Measurements from ENCODE around the gene FXYD6.

The FXYD6 gene

DNA sequence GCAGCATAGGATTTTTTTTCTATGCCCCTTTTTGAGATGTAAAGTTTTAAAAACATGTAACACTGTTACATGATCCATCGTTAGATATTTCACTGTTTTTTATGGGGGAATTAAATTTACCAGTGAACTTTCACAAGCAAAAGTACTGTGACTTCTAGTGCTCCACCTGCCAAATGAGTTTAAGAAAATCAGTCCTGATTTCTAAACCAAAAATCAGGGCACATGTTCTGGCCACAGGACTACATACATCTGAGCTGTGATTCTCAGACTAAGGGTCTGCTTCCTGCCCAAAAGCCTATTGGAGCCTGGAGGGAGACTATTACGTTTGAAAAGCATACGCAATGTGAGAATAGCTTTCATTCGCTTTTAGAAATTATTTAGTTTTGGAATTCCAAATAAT is 30.3 kb upstream of the FXYD6 start:
- Mint-ChIP-seq H3K36me3 (ENCODE audit: low read depth) (no peaks in the 10 kb centered on the region), H3K27me3 (ENCODE audit: low read depth) (no peaks in the 10 kb centered on the region), H3K9me3 (no peaks in the 10 kb centered on the region), H3K4me3 (no peak overlapping the region), H3K4me1 (ENCODE audit: low read depth) (peaks cover 25% of the 10 kb centered on the region), H3K27ac (no peak overlapping the region)
- no peak for DNase-seq (ENCODE audit: low spot score)

DNA sequence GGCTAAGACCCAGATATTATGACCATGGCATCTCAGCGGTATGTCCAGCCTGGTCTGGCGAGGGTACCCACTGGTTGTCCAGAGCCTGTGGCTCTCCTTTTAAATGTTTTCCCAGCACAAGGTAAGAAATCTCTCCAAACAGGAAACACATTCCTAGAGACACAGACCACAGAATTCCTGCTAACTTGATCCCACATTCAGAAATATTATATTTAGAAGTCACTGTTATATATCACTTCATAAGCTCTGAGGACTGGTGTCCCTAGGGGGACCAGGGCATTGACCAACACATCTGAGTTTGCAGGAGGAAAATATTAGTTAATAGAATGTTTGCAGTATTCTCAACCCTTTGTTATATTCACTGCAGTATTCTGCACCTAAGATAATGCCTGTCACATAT is 29.7 kb upstream of the FXYD6 start:
- H3K4me3 Mint-ChIP-seq, result no peak overlapping the region
- peaks cover 25% of the 10 kb centered on the region for H3K4me1 Mint-ChIP-seq (ENCODE audit: low read depth)
- no peaks in the 10 kb centered on the region for H3K9me3 Mint-ChIP-seq
- no peaks in the 10 kb centered on the region for H3K36me3 Mint-ChIP-seq (ENCODE audit: low read depth)
- no peak overlapping the region for H3K27ac Mint-ChIP-seq
- no peak for DNase-seq (ENCODE audit: low spot score)
- no peaks in the 10 kb centered on the region for H3K27me3 Mint-ChIP-seq (ENCODE audit: low read depth)

DNA sequence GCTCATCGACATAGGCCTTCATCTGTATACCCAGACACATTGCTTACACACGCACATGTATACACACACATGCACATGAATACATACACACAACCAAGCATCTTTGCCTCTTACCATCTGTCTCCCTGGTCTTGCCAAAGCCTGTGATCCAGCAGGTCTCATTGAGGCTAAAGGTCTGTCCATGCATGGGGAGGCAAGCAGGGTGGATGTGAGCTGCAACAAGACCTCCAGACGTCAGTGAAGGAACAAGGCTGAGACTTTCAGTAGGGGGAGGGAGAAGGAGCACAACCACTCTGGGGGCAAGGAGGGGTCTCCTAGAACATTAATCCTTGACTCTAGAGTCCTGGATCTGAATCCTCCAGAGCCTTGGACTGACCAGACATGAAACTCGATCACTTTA is 29.1 kb upstream of the FXYD6 start:
- peaks cover 25% of the 10 kb centered on the region for H3K4me1 Mint-ChIP-seq (ENCODE audit: low read depth)
- DNase-seq (ENCODE audit: low spot score), result no peak
- H3K36me3 Mint-ChIP-seq (ENCODE audit: low read depth), result no peaks in the 10 kb centered on the region
- peak overlapping the region; percentile 3 for H3K27ac Mint-ChIP-seq
- no peaks in the 10 kb centered on the region for H3K9me3 Mint-ChIP-seq
- H3K4me3 Mint-ChIP-seq, result no peak overlapping the region
- no peaks in the 10 kb centered on the region for H3K27me3 Mint-ChIP-seq (ENCODE audit: low read depth)

DNA sequence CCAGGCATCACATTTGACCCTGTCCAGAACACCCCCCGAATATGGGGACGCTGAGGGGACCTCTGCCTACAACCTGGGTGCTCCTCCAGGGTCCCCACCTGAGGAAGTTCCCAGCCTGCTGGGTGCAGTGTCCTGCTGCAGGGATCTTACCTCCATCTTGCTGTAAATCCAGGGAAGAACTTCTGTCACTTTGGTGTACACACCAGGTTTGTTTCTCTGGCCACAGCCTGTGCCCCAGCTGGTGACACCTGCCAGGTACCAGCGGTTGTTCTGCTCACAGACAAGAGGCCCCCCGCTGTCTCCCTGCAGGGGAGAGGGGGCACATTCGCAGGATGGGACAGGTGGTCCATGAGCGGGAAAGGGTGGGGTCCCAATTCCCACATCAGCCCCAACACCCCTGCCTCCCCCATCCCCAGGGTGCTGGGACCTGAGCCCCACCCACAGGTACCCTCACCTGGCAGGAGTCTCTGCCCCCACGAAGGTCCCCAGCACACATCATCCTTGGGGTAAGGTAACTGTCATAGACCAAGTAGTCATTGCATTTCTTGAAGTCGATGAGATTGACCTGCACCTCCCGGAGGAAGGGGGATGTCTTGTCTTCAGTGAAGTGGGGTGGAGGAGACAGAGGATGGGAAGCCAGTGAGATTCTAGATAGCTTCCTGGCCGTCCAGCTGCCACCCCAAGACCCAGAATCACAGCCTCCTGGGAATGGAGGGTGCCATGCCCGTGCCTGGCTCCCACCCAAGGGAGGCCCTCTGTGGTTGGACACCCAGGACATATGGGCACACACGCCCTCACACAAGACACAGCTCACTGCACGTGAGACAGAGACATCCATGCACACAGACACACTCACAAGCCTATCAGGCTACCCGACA is 27.3 kb upstream of the FXYD6 start:
- peaks cover 25% of the 10 kb centered on the region for H3K4me1 Mint-ChIP-seq (ENCODE audit: low read depth)
- H3K36me3 Mint-ChIP-seq (ENCODE audit: low read depth), result no peaks in the 10 kb centered on the region
- DNase-seq (ENCODE audit: low spot score), result no peak
- no peaks in the 10 kb centered on the region for H3K9me3 Mint-ChIP-seq
- H3K27ac Mint-ChIP-seq, result no peak overlapping the region
- no peak overlapping the region for H3K4me3 Mint-ChIP-seq
- H3K27me3 Mint-ChIP-seq (ENCODE audit: low read depth), result no peaks in the 10 kb centered on the region

DNA sequence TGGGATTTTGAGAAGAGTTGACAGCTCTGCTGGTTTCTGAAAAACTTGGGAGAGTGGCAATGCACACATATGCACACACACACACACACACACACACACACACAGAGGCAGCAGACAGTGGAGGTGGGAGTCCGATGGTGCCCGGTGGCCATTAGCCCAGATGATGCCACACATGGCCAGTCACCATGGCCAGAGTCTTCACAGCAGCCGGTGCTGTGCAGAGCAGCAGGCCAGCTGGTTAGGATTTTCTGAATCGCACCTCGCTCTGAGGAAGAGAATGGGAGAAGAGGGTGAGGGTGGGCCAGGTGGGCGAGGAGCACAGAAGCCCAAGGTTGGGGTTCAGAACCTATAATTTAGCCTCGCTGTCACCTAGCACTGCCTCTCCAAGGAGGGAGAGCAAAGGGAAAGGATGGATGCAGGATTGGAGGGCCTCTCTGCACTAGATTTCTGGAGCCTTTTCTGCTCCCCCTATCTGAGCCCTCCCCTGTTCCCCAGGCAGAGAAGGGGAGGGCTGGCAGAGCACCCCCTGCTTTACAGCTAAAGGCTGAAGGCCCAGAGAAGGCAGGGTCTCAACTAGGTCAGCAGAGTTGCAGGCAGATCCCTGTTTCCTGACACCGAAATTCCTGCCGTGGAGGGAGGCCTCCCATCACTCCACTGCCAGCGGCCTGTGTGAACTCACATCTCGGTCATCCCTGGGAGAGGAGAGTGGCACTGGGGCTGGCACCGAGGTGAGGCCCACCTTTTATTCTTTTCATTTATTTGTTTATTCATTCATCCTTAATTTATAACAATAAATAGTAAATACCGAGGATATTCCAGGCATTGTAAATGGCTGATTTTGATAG is 25.8 kb upstream of the FXYD6 start:
- Mint-ChIP-seq H3K4me3 (no peak overlapping the region), H3K27me3 (ENCODE audit: low read depth) (no peaks in the 10 kb centered on the region), H3K4me1 (ENCODE audit: low read depth) (peaks cover 10% of the 10 kb centered on the region), H3K36me3 (ENCODE audit: low read depth) (no peaks in the 10 kb centered on the region), H3K27ac (no peak overlapping the region), H3K9me3 (no peaks in the 10 kb centered on the region)
- DNase-seq (ENCODE audit: low spot score), result no peak

DNA sequence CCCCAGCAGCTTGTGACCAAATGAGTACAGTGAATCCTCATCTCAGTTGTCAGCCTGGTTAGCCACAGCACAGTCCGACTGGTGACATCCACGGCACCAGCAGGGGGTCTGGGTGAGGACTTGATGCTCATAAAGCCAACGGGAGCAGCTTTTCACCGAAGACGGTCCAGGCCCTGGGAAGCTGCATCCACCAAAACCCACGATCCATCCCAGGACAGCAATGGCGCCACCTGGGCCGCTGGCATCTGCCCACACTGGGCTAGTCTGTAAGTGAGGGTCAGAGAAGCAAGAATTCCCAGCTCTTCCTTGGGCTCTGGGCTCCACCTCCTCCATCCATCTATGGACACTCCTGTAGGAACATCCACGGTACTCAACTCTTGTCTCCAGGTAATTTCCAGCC is 25.1 kb upstream of the FXYD6 start:
- Mint-ChIP-seq H3K27ac (no peak overlapping the region), H3K4me3 (no peak overlapping the region), H3K27me3 (ENCODE audit: low read depth) (peaks cover 4% of the 10 kb centered on the region), H3K9me3 (no peaks in the 10 kb centered on the region), H3K4me1 (ENCODE audit: low read depth) (peaks cover 8% of the 10 kb centered on the region), H3K36me3 (ENCODE audit: low read depth) (no peaks in the 10 kb centered on the region)
- DNase-seq (ENCODE audit: low spot score), result no peak

- Mint-ChIP-seq H3K4me1 (ENCODE audit: low read depth) (peaks cover 8% of the 10 kb centered on the region), H3K36me3 (ENCODE audit: low read depth) (no peaks in the 10 kb centered on the region), H3K27me3 (ENCODE audit: low read depth) (peaks cover 9% of the 10 kb centered on the region), H3K9me3 (no peaks in the 10 kb centered on the region), H3K4me3 (no peak overlapping the region), H3K27ac (no peak overlapping the region)
- DNase-seq (ENCODE audit: low spot score), result no peak
These were observed 24.4 kb upstream of the FXYD6 start for GRCh38 chr11:117900720-117901440.

DNA sequence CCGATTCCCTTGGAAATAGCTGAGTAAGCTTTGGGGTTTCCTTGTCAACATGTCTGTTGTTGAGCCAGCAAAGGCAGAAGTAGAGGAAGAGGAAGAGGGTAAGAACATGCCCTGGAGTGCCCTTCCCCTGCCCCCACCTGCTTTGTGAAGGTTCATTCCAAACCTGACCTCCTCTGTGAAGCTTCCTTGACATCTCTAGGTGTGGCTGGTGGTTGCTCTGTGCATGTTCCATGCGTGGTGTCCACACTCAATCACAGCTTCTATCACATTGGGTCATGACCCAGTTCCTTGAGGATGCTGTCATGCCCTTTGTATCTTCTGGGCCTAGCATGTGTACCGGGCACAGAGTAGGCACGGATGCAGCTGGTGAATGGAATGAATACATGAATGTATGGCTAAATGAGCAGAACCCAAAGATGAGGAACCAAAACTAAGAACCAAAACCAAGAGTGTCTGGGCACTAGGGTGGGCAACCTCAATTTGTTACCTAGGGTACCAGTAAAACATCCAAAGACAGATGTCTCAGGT is 23.7 kb upstream of the FXYD6 start:
- DNase-seq (ENCODE audit: low spot score), result no peak
- Mint-ChIP-seq H3K4me1 (ENCODE audit: low read depth) (peaks cover 8% of the 10 kb centered on the region), H3K27ac (no peak overlapping the region), H3K4me3 (no peak overlapping the region), H3K36me3 (ENCODE audit: low read depth) (no peaks in the 10 kb centered on the region), H3K27me3 (ENCODE audit: low read depth) (peaks cover 11% of the 10 kb centered on the region), H3K9me3 (no peaks in the 10 kb centered on the region)

DNA sequence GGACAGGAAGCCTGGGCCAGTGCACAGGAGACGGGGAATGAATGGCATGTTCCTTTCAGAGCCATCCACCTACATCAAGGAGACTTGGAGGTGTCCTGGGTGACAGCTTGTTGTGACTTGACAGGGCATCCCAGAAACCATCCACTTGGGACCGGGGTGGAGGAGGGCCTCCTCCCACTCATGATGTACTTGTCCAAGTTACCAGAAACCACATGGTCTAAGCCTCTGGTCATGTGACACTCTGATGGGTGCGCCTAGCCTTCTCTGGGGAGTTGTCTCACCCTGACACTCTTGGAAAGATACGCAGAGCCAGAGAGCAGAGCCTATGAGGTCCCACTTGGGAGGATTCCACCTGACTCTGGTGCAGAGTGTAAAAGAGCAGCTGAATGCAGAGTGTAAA is 21.6 kb upstream of the FXYD6 start:
- H3K27ac Mint-ChIP-seq, result no peak overlapping the region
- DNase-seq (ENCODE audit: low spot score), result no peak
- no peaks in the 10 kb centered on the region for H3K9me3 Mint-ChIP-seq
- H3K4me3 Mint-ChIP-seq, result no peak overlapping the region
- peaks cover 5% of the 10 kb centered on the region for H3K4me1 Mint-ChIP-seq (ENCODE audit: low read depth)
- peaks cover 21% of the 10 kb centered on the region for H3K27me3 Mint-ChIP-seq (ENCODE audit: low read depth)
- H3K36me3 Mint-ChIP-seq (ENCODE audit: low read depth), result no peaks in the 10 kb centered on the region

DNA sequence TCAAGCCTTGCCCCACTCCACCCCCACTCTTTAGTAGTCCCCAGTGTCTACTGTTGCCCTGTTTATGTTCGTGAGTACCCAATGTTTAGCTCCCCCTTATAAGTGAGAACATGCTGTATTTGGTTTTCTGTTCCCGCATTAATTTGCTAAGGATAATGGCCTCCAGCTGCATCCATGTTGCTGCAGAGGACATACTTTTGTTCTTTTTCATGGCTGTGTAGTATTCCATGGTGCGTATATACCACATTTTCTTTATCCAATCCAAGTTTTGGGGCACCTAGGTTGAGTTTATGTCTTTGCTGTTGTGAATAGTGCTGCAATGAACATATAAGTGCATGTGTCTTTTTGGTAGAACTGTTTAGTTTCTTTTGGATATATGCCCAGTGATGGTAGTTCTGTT is 16.2 kb upstream of the FXYD6 start:
- Mint-ChIP-seq H3K36me3 (ENCODE audit: low read depth) (peaks cover 1% of the 10 kb centered on the region), H3K4me1 (ENCODE audit: low read depth) (no peaks in the 10 kb centered on the region), H3K27ac (no peak overlapping the region), H3K9me3 (no peaks in the 10 kb centered on the region), H3K27me3 (ENCODE audit: low read depth) (peaks cover 46% of the 10 kb centered on the region), H3K4me3 (no peak overlapping the region)
- DNase-seq (ENCODE audit: low spot score), result no peak

DNA sequence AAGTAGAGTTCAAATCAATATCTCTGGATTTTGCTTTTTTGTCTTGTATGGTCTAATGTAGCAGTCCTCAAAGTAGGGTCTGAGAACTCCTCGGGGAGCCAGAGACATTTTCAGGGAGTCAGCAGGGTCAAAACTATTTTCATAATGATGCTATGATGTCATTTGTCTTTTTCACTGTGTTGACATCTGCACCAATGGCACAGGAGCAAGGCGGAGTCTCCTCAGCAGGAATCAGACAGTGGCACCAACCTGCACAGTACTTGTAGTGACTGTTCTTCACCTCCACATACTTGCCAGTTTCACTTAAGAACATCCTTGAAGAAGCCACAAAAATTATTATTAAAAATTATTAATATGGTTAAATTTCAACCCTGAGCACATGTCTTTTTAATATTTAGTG is 14.9 kb upstream of the FXYD6 start:
- Mint-ChIP-seq H3K4me1 (ENCODE audit: low read depth) (no peaks in the 10 kb centered on the region), H3K4me3 (no peak overlapping the region), H3K36me3 (ENCODE audit: low read depth) (peaks cover 1% of the 10 kb centered on the region), H3K27ac (no peak overlapping the region), H3K9me3 (no peaks in the 10 kb centered on the region), H3K27me3 (ENCODE audit: low read depth) (peaks cover 43% of the 10 kb centered on the region)
- no peak for DNase-seq (ENCODE audit: low spot score)

- H3K4me3 Mint-ChIP-seq, result no peak overlapping the region
- peaks cover 28% of the 10 kb centered on the region for H3K27me3 Mint-ChIP-seq (ENCODE audit: low read depth)
- H3K36me3 Mint-ChIP-seq (ENCODE audit: low read depth), result peaks cover 1% of the 10 kb centered on the region
- H3K4me1 Mint-ChIP-seq (ENCODE audit: low read depth), result no peaks in the 10 kb centered on the region
- no peaks in the 10 kb centered on the region for H3K9me3 Mint-ChIP-seq
- DNase-seq (ENCODE audit: low spot score), result no peak
- no peak overlapping the region for H3K27ac Mint-ChIP-seq
These were observed 11.7 kb upstream of the FXYD6 start for GRCh38 chr11:117888139-117888566.

GRCh38 chr11:117887431-117888138 is 11.1 kb upstream of the FXYD6 start:
- H3K4me3 Mint-ChIP-seq, result no peak overlapping the region
- no peaks in the 10 kb centered on the region for H3K4me1 Mint-ChIP-seq (ENCODE audit: low read depth)
- H3K36me3 Mint-ChIP-seq (ENCODE audit: low read depth), result peaks cover 1% of the 10 kb centered on the region
- H3K27ac Mint-ChIP-seq, result peak overlapping the region; percentile 17
- no peak for DNase-seq (ENCODE audit: low spot score)
- H3K27me3 Mint-ChIP-seq (ENCODE audit: low read depth), result peaks cover 23% of the 10 kb centered on the region
- no peaks in the 10 kb centered on the region for H3K9me3 Mint-ChIP-seq
